ENCODE measurements around the gene GALNT9.

GRCh38 chr12:132178316-132178715, 151.1 kb downstream of the GALNT9 start:
- TF ChIP-seq, protein P1, sequence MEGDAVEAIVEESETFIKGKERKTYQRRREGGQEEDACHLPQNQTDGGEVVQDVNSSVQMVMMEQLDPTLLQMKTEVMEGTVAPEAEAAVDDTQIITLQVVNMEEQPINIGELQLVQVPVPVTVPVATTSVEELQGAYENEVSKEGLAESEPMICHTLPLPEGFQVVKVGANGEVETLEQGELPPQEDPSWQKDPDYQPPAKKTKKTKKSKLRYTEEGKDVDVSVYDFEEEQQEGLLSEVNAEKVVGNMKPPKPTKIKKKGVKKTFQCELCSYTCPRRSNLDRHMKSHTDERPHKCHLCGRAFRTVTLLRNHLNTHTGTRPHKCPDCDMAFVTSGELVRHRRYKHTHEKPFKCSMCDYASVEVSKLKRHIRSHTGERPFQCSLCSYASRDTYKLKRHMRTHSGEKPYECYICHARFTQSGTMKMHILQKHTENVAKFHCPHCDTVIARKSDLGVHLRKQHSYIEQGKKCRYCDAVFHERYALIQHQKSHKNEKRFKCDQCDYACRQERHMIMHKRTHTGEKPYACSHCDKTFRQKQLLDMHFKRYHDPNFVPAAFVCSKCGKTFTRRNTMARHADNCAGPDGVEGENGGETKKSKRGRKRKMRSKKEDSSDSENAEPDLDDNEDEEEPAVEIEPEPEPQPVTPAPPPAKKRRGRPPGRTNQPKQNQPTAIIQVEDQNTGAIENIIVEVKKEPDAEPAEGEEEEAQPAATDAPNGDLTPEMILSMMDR (IDR thresholded peaks at IDR 0.05) = no peak
- TF ChIP-seq POLR2A (IDR thresholded peaks at IDR 0.05) = no peak

All from right lobe of liver (tissue), 4 donors.